Esophagus muscularis mucosa (tissue), 4 donors: ENCODE data around the gene WDR5.

Source experiments
- CTCF ChIP-seq, 3 experiments: fragments of 200-600 bp in 2 of 3; fragments of 450-650 bp in 1 of 3; sonication (generic) in 2 of 3; IDR thresholded peaks; one replicate each; pipeline ENCODE4 v1.5.1; 2017 to 2019; ENCODE audit warnings: antibody characterized with exemption in 3 of 3, mild to moderate bottlenecking in 2 of 3, moderate library complexity in 1 of 3
- EP300 ChIP-seq: sonication (generic); formaldehyde crosslinking; IDR thresholded peaks from one replicate; pipeline ENCODE4 v1.6.1; 2017; ENCODE audit warnings: antibody characterized with exemption
- POLR2A ChIP-seq: fragments of 450-650 bp; IDR thresholded peaks from one replicate; pipeline ENCODE4 v1.6.1; 2017; ENCODE audit warnings: antibody characterized with exemption, moderate library complexity, mild to moderate bottlenecking, low read depth
- POLR2AphosphoS5 ChIP-seq, 2 donors: sonication (generic); formaldehyde crosslinking; IDR thresholded peaks; one replicate each; pipeline ENCODE4 v1.6.1; 2017; ENCODE audit warnings: antibody characterized with exemption in 2 of 2

- TF ChIP-seq CTCF (IDR thresholded peaks at IDR 0.05) (no peak), POLR2A (no peak), POLR2AphosphoS5 (IDR thresholded peaks at IDR 0.05) (no peak), EP300 (no peak)
Measured at GRCh38 chr9:134126373-134126772, 9.5 kb upstream of the WDR5 start.
